HepG2 (cell line): ENCODE data around the gene OPRL1. TPM values are rescaled to one million over a fixed set of nuclear protein-coding genes. Genes with fewer than 3 reads are reported as not detected.

Source experiments
- FOSL1 ChIP-seq: sonication (generic); formaldehyde crosslinking; IDR thresholded peaks from 2 replicates; pipeline ENCODE4 v1.9.0; 2021; ENCODE audit warnings: missing genetic modification reagents, borderline replicate concordance
- KDM1A ChIP-seq: IDR thresholded peaks from 2 replicates; pipeline ENCODE4 v1.6.1; 2016; ENCODE audit warnings: missing compliant biosample characterization
- KIAA2018 ChIP-seq: sonication (generic); formaldehyde crosslinking; IDR thresholded peaks from 2 replicates; pipeline ENCODE4 v1.5.0; 2020; ENCODE audit warnings: mild to moderate bottlenecking, missing genetic modification reagents, borderline replicate concordance
- MTA3 ChIP-seq: sonication (generic); formaldehyde crosslinking; IDR thresholded peaks from 2 replicates; pipeline ENCODE4 v1.4.0; 2020; ENCODE audit warnings: missing genetic modification reagents
- SMAD1 ChIP-seq: sonication (generic); formaldehyde crosslinking; IDR thresholded peaks from 2 replicates; pipeline ENCODE4 v1.4.0; 2020; ENCODE audit warnings: missing genetic modification reagents, low read depth, mild to moderate bottlenecking, borderline replicate concordance
- SNAPC2 ChIP-seq: sonication (generic); formaldehyde crosslinking; IDR thresholded peaks from 2 replicates; pipeline ENCODE4 v1.8.1; 2022; ENCODE audit warnings: mild to moderate bottlenecking, missing genetic modification reagents
- TCF7 ChIP-seq: sonication (generic); IDR thresholded peaks from 2 replicates; pipeline ENCODE4 v1.6.1; 2016; ENCODE audit warnings: antibody characterized with exemption, low read depth
- ZFP91 ChIP-seq: sonication (generic); formaldehyde crosslinking; IDR thresholded peaks from 2 replicates; pipeline ENCODE4 v1.9.0; 2022; ENCODE audit warnings: missing genetic modification reagents, mild to moderate bottlenecking, borderline replicate concordance
- ZMYM2 ChIP-seq: sonication (generic); formaldehyde crosslinking; IDR thresholded peaks from 2 replicates; pipeline ENCODE4 v1.8.0; 2022; ENCODE audit warnings: mild to moderate bottlenecking, missing genetic modification reagents
- ZNF143 ChIP-seq: sonication (generic); formaldehyde crosslinking; IDR thresholded peaks from 2 replicates; pipeline ENCODE4 v1.4.0; 2020; ENCODE audit warnings: missing genetic modification reagents
- ZNF615 ChIP-seq: sonication (generic); formaldehyde crosslinking; IDR thresholded peaks from 2 replicates; pipeline ENCODE4 v1.5.0; 2020; ENCODE audit warnings: mild to moderate bottlenecking, missing genetic modification reagents, borderline replicate concordance
- ZNF775 ChIP-seq: sonication (generic); formaldehyde crosslinking; IDR thresholded peaks from 2 replicates; pipeline ENCODE4 v1.4.0; 2020; ENCODE audit warnings: missing genetic modification reagents, mild to moderate bottlenecking, moderate library complexity, borderline replicate concordance
- ZNF781 ChIP-seq: sonication (generic); formaldehyde crosslinking; IDR thresholded peaks from 2 replicates; pipeline ENCODE4 v1.5.1; 2020; ENCODE audit warnings: borderline replicate concordance, mild to moderate bottlenecking, missing genetic modification reagents; ENCODE audit errors: not compliant biosample characterization
- polyA plus RNA-seq, 8 experiments: library from polyadenylated mRNA; depleted of rRNA in 3 of 8; stranded (reverse) in 7 of 8; unstranded in 1 of 8; fragments of >200 nt; fragmentation: Illumina TruSeq in 4 of 8; extraction: Trizol in 4 of 8; gene quantifications; 2 replicates each; pipeline versions ENCODE4 v1.2.1 to v1.2.3, GENCODE V29; 2011 to 2016; ENCODE audit warnings: low read depth in 4 of 8, missing spikeins in 1 of 8, mixed read lengths in 1 of 8; ENCODE audit not compliant: insufficient read depth in 1 of 8
- total RNA-seq, 5 experiments: library from RNA; depleted of rRNA; stranded (reverse); fragments of >200 nt; fragmentation: Illumina TruSeq; extraction: Trizol; gene quantifications; 2 replicates each; pipeline ENCODE4 v1.2.3, GENCODE V29; 2016; ENCODE audit warnings: low read depth in 1 of 5
- TF ChIP-seq, protein P1 (sequence below): sonication (generic); formaldehyde crosslinking; IDR thresholded peaks from 2 replicates; pipeline ENCODE4 v1.5.1; 2020; ENCODE audit warnings: mild to moderate bottlenecking, missing genetic modification reagents
- TF ChIP-seq, protein P2 (sequence below), 2 experiments: fragments of 450-650 bp in 1 of 2; sonication (generic) in 1 of 2; formaldehyde crosslinking; IDR thresholded peaks; 2 replicates each; pipeline versions ENCODE4 v1.5.0 to v1.8.0; 2020 to 2022; ENCODE audit warnings: mild to moderate bottlenecking in 1 of 2, missing genetic modification reagents in 1 of 2

Gene OPRL1
- total and polyA plus RNA-seq, 2 of the 13 experiments (the other 11 are each of a cell fraction or from before 2014, with no cell fraction given), result 0.35 to 0.71 TPM

GRCh38 chr20:64069614-64070243 is 10.2 kb upstream of the OPRL1 start (continued):
- TF ChIP-seq, protein P1, sequence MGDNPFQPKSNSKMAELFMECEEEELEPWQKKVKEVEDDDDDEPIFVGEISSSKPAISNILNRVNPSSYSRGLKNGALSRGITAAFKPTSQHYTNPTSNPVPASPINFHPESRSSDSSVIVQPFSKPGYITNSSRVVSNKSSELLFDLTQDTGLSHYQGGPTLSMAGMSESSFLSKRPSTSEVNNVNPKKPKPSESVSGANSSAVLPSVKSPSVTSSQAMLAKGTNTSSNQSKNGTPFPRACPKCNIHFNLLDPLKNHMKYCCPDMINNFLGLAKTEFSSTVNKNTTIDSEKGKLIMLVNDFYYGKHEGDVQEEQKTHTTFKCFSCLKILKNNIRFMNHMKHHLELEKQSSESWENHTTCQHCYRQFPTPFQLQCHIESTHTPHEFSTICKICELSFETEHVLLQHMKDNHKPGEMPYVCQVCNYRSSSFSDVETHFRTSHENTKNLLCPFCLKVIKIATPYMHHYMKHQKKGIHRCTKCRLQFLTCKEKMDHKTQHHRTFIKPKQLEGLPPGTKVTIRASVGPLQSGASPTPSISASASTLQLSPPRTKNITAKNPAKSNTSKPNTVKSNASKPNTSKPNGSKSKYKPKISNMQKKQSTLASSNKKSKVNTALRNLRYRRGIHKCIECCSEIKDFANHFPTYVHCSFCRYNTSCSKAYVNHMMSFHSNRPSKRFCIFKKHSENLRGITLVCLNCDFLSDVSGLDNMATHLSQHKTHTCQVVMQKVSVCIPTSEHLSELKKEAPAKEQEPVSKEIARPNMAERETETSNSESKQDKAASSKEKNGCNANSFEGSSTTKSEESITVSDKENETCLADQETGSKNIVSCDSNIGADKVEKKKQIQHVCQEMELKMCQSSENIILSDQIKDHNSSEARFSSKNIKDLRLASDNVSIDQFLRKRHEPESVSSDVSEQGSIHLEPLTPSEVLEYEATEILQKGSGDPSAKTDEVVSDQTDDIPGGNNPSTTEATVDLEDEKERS, result no peak
- TF ChIP-seq FOSL1 (CRISPR knock-in tag) (no peak), KIAA2018 (CRISPR knock-in tag) (no peak), KDM1A (CRISPR knock-in tag) (no peak), ZNF143 (CRISPR knock-in tag) (no peak), SNAPC2 (CRISPR knock-in tag) (no peak), TCF7 (no peak), MTA3 (no peak), ZFP91 (CRISPR knock-in tag) (peak; percentile 82; the same call in 1 of the 2 replicates), ZNF615 (CRISPR knock-in tag) (no peak), ZNF781 (CRISPR knock-in tag) (no peak), SMAD1 (CRISPR knock-in tag) (peak; percentile 70; the same call in 1 of the 2 replicates), ZNF775 (CRISPR knock-in tag) (no peak), ZMYM2 (CRISPR knock-in tag) (no peak)
- TF ChIP-seq, protein P2, sequence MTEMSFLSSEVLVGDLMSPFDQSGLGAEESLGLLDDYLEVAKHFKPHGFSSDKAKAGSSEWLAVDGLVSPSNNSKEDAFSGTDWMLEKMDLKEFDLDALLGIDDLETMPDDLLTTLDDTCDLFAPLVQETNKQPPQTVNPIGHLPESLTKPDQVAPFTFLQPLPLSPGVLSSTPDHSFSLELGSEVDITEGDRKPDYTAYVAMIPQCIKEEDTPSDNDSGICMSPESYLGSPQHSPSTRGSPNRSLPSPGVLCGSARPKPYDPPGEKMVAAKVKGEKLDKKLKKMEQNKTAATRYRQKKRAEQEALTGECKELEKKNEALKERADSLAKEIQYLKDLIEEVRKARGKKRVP (CRISPR knock-in tag; IDR thresholded peaks at IDR 0.05), result no peak
